Skin of body (tissue), 2 donors: ENCODE results near the gene NOL8. TPM values are rescaled to one million over a fixed set of nuclear protein-coding genes. Genes with fewer than 3 reads are reported as not detected.
A peak's percentile ranks its signal among the peaks of the same experiment; 100 is the strongest.

Source experiments
- DNase-seq: peaks from one replicate; lab custom pipeline; 2025; lab: John Stamatoyannopoulos, UW
- total RNA-seq: library from RNA; depleted of rRNA; stranded (reverse); fragments of >200 nt; gene quantifications from one replicate; pipeline ENCODE4 v1.2.3, GENCODE V29; 2014

NOL8 gene
- total RNA-seq, 1 donor from 2014 or later: 29.0 TPM

GRCh38 chr9:92312887-92313623 lies 12.1 kb downstream of the NOL8 start:
- no peak for DNase-seq

DNA sequence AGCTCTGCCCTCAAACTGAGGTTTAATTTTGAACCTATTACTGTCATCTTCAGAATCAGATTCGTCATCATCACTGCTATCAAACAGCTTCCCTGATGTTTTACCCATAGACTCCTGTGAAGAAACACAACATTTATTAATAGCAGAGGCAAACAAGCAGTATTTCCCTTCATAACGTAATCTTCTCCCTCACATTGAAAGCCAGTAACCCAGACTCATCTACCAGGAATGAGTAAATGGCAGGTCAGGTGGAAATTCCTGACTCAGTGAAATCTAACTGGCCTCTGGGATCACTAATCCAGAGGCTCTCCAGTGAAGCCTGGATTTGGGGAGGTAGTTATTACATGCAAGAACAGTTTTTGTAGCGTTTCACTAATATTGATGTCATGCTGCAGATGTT lies 14.6 kb downstream of the NOL8 start:
- DNase-seq: no peak

DNA sequence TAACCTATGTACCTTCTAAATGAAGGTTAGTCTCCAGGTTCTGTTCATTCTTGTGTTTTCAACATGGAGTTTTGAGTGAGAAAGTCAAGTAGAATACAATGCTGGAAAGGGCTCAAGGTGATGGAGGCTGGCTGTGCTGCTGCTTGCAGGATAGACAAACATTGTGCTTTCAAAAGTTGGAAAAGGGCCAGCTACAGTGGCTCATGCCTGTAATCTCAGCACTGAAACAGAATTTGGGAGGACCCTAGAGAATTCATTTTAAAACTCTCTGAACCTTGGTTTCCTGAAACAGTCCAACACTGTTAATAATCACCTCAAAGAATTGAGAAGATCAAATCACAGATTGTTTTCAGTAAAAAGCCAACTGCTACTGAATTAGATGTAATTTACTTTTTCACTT lies 16.3 kb downstream of the NOL8 start:
- no peak for DNase-seq

- DNase-seq: no peak
Observed at GRCh38 chr9:92300936-92301335, 24.2 kb downstream of the NOL8 start.

GRCh38 chr9:92299116-92299515 lies 26.0 kb downstream of the NOL8 start:
- DNase-seq: no peak

- DNase-seq: no peak
Observed at GRCh38 chr9:92298036-92298435, 27.1 kb downstream of the NOL8 start.

DNA sequence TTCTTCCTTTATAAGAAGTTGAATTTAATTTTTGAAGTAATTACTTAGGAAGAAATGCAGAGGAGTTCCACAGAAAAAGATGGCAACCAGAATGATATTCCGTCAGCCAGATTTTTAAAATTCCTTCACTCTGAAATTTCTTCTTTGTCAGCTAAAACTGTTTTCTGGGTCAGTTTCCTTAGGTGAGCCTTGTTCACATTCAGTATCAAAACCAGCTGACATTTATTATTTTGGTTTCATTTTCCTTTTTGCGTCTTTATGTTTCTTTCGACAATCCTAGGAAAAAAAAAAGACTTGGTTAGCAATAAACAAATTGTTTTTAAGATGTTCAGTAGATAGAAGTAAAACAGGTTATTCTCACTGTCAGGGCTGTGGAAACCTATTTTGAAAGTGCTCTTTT lies 27.5 kb downstream of the NOL8 start:
- no peak for DNase-seq

- no peak for DNase-seq
Observed at GRCh38 chr9:92295827-92296258, 29.3 kb downstream of the NOL8 start.

- no peak for DNase-seq
Observed at GRCh38 chr9:92295240-92295790, 29.8 kb downstream of the NOL8 start.

- no peak for DNase-seq
Observed at GRCh38 chr9:92294297-92294676, 30.9 kb downstream of the NOL8 start.

DNA sequence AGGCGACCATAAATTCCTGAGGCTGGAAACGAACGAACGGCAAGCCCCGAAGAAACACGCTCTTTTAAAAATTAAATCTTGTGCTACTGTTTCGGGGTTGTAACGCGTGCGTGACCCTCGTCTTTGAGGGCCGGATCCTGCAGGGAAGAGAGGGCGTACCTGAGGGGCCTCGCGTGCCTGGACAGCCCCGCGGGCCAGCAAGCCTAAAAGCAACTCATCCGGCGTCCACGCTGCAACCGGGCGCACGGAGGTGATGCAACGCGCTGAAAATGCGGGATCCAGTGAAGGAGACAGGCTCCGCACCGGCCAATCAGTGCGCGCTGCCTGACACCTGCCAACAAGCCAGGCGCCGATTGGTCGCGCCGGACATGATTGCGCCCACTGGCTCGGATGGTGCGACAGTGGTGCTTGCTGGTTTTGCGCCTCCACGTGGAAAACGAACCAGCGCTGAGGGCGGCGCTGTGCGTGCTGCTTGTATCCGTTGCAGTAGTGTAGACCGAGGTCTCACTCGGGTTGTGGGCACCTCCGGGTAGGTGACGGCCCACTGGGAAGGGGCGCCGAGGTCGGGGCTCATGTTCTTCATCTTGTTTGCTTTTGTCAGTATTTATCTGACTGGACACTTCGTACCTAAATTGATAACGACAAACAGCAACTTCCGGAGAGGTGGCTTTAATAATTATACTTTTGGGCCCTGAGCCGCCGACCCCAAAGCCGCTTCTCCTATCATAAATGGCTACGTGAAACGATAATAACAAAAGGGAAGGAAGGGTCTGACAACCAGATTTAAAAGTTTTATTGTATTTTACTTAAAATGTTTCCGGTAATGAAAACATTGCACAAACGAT lies 31.5 kb downstream of the NOL8 start, which contains the start of gene IARS1:
IARS1 (minus strand) TSS at position 246 of the 845 bp plus-strand sequence. CDS start 4,278 bp downstream, outside the sequence.
- DNase-seq: peak; percentile 97

DNA sequence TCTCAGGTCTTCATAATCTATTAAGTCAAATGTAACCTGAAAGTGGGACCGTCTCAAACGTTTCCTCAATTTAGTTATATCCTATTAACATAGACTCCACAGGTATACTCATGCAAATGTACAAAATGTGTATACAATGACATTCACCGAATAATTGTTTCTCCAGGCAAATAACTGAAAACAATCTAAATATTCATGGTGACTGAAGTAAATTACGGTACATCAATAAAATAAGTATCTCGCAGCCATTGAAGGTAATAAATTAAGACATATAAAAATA lies 32.1 kb downstream of the NOL8 start:
- DNase-seq: no peak

GRCh38 chr9:92292338-92293074 lies 32.6 kb downstream of the NOL8 start:
- DNase-seq: no peak

DNA sequence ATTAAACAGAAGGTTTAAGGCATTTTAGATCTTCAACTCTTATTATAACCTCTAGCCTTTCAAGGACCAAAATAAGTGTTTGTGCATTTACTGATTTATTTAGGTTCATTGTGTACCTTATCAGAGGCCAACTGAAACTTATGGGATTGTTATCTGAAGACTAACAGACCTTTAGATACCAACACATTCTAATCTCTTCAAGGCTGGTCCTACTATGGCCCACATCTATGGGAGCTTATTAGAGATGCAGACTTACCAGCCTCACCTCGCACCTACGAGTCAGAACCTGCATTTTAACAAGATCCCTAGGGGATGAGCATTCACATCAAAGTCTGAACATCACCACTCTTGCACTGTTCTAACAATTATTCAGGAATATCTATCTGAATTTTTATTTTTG lies 33.6 kb downstream of the NOL8 start:
- DNase-seq: no peak

GRCh38 chr9:92290785-92291429 lies 34.2 kb downstream of the NOL8 start:
- no peak for DNase-seq

GRCh38 chr9:92289708-92290390 lies 35.3 kb downstream of the NOL8 start:
- DNase-seq: no peak

DNA sequence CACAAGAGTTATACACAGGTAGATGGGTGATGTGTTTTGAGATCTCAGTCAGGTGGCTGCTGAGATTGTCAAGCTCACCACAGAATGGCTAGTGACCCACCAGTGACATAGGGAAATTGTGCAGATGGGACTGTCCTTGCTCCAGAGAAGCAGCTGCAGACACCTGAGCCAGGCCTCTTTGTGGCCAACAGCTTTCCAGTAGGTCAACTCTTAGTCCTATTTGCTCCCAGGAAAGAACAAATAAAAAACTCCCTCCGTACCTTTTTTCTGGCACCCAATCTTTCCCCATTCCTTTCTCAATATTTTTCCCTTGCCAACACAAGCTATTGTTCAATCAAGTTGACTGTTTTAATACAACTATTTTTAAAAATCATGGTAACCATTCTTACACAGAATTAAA lies 45.8 kb downstream of the NOL8 start:
- DNase-seq: no peak

GRCh38 chr9:92278110-92278509 lies 47.0 kb downstream of the NOL8 start:
- DNase-seq: no peak

DNA sequence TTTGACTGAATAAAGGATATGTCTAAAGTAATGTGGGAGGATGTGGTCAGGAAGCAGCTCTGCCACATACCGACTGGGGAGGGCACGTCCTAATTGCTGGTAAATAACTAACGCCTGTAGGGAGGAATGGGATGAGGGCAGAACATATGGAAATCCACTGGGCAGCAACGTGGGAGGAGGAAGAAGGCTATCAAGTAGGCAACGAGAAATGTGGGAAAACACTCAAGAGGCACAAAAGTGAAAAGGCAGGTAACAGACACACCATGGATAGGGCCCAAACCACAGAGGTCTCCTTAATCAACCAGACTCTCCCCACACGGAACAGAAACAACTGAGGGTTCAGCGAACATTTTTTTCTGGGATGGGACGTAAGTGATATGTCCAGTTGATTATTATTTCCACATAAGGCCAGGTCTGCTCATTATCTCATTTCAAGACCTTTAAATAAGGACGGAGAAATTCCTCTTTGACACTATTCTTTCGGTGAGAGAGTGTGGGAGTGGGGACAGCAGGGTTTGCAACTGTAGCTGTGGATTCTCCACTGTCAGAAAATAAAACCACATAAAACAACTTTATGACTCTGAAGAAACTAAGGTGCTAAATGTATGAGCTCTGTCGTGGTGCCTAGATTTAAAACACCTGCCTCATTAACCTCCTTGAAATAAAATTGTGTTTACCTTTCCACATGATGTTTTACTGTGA lies 48.7 kb downstream of the NOL8 start:
- DNase-seq: no peak

DNA sequence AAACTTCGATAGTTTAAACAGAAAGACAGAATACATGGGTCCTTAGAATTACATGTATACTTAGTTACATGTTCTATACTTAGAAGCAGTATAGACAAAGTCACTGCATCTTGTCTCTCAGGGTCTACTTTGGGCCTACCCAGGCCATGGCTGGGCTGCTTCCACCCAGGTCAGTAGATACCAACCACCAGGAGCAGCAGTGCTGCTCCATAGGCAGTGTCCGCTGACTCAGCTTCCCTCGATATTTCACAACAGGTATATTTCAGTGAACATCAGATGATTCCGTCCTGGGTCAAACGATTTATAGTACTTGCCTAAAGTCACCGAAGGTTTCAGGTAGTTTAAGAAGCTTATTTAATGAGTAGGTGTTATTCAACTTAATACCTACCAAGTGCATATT lies 49.6 kb downstream of the NOL8 start:
- no peak for DNase-seq
